GM15510 (cell line): ENCODE measurements around the gene PRSS27.

Experiments
- POLR2A ChIP-seq: IDR thresholded peaks from 3 replicates; pipeline ENCODE4 v1.6.1; 2011; ENCODE audit warnings: borderline replicate concordance; ENCODE audit not compliant: insufficient read length; ENCODE audit errors: extremely low read depth

Gene PRSS27

GRCh38 chr16:2717383-2718263 is 2.4 kb downstream of the PRSS27 start:
- no peak for TF ChIP-seq POLR2A

- TF ChIP-seq POLR2A, result no peak
These were observed 3.1 kb downstream of the PRSS27 start for GRCh38 chr16:2716948-2717347.

GRCh38 chr16:2715966-2716885 is 3.8 kb downstream of the PRSS27 start:
- TF ChIP-seq POLR2A, result no peak

GRCh38 chr16:2715519-2715918 is 4.5 kb downstream of the PRSS27 start:
- TF ChIP-seq POLR2A, result no peak

- no peak for TF ChIP-seq POLR2A
These were observed 5.0 kb downstream of the PRSS27 start for GRCh38 chr16:2715064-2715463.

DNA sequence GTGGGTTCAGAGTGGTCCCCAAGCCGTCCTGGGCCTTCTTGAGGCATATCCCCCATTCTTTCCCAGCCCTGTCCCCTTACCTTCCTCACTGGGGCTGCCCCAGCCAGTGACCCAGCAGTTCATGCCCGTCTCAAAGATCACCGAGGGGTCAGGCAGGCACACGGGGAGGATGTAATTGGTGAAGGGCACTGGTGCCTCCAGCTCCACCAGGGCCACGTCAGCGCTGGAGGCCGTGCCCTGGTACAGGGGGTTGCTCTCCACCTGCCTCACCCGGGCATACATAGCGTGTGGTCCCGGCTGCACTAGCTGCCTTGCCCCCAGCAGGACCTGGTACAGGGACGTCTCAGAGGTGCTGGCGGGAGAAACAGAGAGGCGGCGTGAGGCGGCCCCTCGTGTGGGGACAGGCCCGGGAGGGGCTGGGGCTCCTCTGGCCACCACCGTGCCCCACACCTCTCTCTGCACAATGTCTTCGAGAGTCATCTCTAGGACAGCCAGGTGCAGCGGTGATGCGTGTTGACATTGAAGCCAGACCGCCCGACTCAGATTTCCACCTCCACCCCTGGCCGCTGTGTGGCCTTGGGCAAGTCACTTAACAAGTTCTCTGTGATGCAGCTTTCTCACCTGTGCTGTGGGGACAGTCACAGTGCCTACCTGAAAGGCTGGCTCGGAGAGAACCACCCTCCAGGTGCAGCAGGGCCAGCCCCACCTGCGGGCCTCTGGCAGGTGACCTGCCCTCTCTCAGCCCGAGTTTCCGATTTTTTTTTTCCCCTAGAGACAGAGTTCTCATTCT is 5.8 kb downstream of the PRSS27 start:
- TF ChIP-seq POLR2A, result no peak

- no peak for TF ChIP-seq POLR2A
These were observed 6.5 kb downstream of the PRSS27 start for GRCh38 chr16:2713523-2713922.

DNA sequence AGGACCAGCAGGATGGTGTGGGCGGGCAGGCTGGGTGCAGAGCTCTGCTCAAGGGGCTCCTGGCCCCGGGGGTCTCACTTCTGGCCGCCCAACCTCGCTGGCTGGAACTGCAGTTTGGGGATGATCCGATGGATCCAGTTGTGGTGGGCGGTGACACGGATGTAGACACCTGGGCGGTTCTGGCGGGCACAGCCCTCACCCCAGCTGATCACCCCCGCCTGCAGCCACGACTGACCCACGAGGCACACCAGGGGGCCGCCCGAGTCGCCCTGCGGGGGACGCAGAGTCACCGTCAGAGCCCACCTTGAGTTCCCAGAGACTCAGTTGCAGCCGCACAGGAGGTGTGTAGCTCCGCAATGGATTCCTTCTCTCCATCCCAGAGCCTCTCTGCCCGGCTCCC is 7.5 kb downstream of the PRSS27 start:
- TF ChIP-seq POLR2A, result no peak

GRCh38 chr16:2712063-2712441 is 8.0 kb downstream of the PRSS27 start:
- no peak for TF ChIP-seq POLR2A

DNA sequence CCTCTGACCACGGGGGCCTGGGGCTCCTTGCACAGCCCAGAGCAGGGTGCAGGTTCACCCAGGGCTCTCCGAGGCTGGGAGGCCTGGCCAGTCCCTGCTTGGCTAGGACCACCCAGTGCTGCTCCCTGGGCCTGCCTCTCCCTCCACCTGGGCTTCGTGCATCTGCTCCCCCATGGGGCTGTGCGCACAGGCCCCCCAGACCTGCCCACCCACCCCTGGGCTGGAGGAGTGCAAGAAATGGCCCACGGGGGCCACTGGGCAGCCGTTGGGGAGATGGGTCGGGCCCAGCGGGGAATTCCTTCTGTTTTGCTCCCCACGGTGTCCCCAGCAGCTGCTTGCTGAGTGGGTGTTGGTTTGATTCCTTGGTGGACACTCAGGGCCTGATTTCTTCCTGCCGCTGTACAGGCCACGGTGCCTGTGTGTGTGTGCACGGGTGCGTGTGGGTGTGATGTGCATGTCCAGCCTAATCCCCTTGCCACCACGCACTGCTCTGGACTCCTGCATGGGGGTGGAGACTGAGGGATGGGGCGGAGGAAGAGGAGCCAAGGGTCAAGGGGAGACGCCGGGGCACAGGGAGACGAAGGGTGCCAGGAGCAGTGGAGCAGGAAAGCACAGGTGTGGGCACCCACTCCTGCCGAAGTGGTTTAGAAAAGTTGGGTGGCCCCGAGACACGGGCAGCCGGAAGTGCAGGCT is 8.5 kb downstream of the PRSS27 start:
- TF ChIP-seq POLR2A, result no peak

- no peak for TF ChIP-seq POLR2A
These were observed 9.3 kb downstream of the PRSS27 start for GRCh38 chr16:2710711-2711231.

DNA sequence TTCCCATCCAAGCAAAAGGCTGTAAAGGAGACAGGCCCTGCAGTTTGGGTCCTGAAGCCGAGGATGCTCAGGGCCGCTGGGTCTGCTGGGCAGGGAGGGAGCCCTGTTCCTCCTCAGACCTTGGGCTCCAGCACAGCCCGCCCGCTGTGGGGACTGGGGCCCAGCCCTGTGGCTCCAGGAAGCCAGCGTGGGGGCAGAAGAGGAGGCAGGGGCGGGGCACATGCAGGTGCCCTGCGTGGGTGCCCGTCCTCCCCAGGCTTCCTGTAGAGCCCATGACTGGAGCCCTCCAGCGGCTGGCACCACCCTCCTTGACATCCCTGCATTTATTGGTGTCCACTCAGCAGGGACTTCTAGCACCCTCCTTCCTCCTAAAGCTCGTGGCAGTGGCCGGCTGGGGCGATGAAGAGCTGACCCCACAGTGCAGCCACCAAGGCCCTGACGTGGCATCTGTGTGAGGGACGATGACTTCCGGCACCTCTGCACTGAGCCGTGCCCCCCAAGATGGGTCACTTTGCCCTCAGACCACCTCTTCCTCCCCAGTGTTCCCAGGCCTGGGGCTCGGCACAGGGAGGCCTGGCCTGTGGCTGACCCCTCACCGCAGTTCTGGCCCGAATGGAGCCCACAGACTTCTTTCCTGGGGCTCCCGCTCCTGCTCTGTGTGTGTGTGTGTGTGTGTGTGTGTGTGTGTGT is 9.9 kb downstream of the PRSS27 start:
- no peak for TF ChIP-seq POLR2A

DNA sequence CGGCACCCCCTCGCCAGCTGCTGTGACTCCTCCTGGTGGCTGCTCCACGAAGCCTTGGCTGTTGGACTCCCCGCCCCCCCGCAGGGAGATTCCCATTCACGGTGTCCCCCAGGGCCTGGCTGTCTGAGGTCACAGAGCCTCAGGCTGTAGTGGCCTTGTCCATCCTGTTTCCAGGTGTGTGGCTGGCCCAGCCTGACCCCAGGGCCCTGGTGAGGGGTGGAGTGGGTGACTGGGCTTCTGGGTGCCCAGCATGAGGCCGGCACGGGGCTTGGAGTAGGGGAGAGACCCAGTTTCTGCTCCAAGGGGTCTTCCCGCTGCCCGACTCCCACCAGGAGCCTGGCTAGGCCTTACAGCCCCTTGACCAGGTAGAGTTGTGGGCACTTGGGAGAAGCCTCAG is 10.4 kb downstream of the PRSS27 start:
- no peak for TF ChIP-seq POLR2A
